ENCODE data around the gene NOP58.
"Not testable (repeated sequence)": the region's sequence is repeated elsewhere in the genome, so short reads cannot be mapped to it uniquely, and the experiment has no call there.

The NOP58 gene

GRCh38 chr2:202307690-202308089, 42.1 kb downstream of the NOP58 start:
- no peak for DNase-seq

GRCh38 chr2:202311823-202312388, 46.3 kb downstream of the NOP58 start:
- DNase-seq, result no peak

GRCh38 chr2:202314116-202314515, 48.6 kb downstream of the NOP58 start:
- no peak for DNase-seq

GRCh38 chr2:202317080-202317857, 51.7 kb downstream of the NOP58 start:
- no peak for DNase-seq

GRCh38 chr2:202320362-202320761, 54.8 kb downstream of the NOP58 start:
- not testable (repeated sequence) for DNase-seq

- no peak for DNase-seq
These were observed 56.9 kb downstream of the NOP58 start for GRCh38 chr2:202322435-202322834.

- DNase-seq, result no peak
These were observed 62.3 kb downstream of the NOP58 start for GRCh38 chr2:202327858-202328257.

GRCh38 chr2:202335791-202336467, 70.4 kb downstream of the NOP58 start:
- DNase-seq, result no peak

GRCh38 chr2:202337151-202337550, 71.6 kb downstream of the NOP58 start:
- no peak for DNase-seq

- no peak for DNase-seq
These were observed 72.3 kb downstream of the NOP58 start for GRCh38 chr2:202337706-202338346.

GRCh38 chr2:202339071-202339870, 73.7 kb downstream of the NOP58 start:
- no peak for DNase-seq

- no peak for DNase-seq
These were observed 78.6 kb downstream of the NOP58 start for GRCh38 chr2:202344178-202344577.

GRCh38 chr2:202346180-202346579, 80.6 kb downstream of the NOP58 start:
- no peak for DNase-seq

Data from stimulated activated CD4-positive, alpha-beta T cell treated with anti-CD3 and anti-CD28 coated beads, Interleukin-15, amount 100 ng/mL, for 24 hours (primary cell).